ENCODE results near the gene NFKB1. TPM values are rescaled to one million over a fixed set of nuclear protein-coding genes. Genes with fewer than 3 reads are reported as not detected.

The NFKB1 gene
- total RNA-seq, 1 donor from 2014 or later, result 6.5 TPM

DNA sequence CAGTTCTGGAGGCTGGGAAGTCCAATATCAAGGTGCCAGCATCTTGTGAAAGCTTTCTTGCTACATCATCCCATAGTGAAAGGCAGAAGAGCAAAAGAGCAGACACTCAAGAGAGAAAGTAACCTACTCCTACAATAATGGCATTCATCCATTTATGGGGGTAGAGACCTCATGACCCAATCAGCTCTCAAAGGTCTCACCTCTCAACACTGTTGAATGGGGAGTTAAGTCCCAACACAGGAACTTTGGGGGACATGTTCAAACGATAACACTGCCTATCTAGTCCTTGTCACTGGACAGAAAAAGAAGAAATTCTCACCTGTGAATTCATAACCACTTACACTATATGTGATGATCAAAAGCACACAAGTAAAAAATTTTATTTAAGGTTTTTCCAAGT is 6.6 kb upstream of the NFKB1 start:
- FAIRE-seq, result no peak
- DNase-seq (ENCODE audit: low spot score in 2 of 2), result no peak

GRCh38 chr4:102497986-102498385 is 3.2 kb upstream of the NFKB1 start:
- DNase-seq (ENCODE audit: low spot score in 2 of 2), result no peak
- FAIRE-seq, result no peak

DNA sequence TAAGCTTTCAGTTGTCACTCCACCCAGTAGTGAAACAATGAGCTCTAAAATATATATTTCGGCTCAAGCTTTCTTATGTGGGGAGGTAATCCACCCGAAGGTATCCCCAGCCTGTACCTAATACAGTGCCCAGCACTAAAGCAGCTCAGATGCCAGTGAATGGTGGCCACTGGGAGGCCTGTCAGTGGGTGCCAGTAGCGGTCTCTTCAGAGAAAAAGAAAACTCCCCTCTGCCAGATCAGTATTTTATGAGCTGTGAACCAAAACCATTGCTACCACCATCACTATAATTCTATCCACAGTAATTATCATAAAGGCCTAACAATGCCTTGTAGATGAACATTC is 835 bp upstream of the NFKB1 start:
- DNase-seq (ENCODE audit: low spot score in 2 of 2) (no peak), FAIRE-seq (no peak)

DNA sequence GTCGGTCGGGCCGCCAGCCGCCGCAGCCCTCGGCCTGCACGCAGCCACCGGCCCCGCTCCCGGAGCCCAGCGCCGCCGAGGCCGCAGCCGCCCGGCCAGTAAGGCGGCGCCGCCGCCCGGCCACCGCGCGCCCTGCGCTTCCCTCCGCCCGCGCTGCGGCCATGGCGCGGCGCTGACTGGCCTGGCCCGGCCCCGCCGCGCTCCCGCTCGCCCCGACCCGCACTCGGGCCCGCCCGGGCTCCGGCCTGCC is 213 bp downstream of the NFKB1 start:
- peak; percentile 49 to 75 for DNase-seq (ENCODE audit: low spot score in 2 of 2)
- no peak for FAIRE-seq

DNA sequence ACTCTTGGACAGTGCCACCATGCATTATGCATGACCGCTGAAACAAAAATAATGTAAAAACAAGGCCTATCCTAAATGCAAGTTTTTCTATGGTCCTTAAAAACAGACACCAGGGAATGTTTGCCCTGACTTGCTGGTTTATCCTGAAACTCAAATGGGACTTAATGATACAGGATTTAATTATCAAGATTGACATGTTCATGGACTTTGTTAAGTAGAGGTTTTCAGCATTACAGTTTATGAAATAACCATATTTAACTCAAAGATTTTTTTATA is 1.3 kb downstream of the NFKB1 start:
- no peak for FAIRE-seq

DNA sequence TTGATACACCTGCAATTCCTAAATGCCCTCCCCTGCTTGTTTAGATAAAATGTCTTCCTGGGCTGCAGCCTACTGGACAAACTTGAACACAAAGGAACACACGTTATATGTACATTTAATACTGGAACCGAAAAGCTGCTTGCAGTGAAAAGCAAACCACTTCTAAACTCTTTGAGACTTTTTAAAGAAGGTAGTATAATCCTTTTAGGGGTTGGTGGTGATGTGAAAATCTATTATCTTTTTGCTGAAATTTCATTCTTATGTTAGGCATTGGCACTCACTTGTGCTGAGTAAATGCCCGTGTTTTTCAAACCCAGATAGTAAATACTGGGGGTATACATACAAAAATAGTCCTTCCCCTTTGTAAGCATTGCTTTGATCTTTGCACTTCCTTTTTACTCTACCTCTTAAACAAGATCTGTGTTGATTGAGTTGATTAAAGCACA is 2.2 kb downstream of the NFKB1 start:
- DNase-seq (ENCODE audit: low spot score in 2 of 2), result no peak
- FAIRE-seq, result no peak

More for the DNA sequence above, 1.3 kb downstream of the NFKB1 start:
- no peak for DNase-seq (ENCODE audit: low spot score in 2 of 2)

DNA sequence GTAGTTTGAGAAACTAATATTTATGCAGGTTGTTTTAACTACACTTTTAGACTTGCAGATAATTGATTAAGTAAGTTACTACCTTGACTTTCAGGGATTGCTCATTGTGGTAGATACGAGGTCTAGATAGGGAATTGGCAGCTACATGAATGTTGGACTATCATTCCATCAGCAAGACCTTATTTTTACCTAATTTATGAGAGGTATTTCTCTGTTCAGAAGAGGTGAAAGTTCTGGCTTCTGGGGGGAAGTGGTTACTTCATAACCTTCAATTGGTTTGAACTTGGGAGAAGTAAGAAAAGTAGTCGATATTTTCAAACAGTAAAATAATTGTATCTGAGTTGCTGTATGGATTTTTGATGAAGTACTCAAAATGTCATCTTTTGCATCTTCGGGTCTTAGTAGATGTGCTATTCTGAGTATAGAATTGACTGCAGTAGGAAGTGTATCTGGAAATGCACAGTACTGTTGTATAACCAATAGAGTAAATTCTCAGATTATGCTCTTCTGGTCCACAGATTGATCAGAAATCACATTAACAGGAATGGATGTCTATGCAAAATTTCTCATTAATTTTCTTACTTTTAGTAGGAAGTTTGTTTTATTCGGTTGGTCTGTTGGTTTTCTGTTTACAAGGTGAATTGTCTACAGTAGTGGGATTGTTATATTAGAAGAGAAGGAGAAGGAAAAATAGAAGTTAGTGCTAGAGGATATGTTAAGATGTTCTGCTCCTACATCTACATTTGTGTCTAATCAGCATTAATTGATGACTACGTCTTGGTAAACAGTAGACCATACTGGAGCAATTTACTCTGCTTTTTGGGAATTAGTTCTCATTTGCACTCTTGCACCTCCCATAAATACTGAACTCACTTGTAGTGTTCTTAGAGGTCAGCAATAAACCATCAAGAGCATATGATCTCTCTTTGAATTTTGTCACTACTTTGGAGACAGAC is 3.0 kb downstream of the NFKB1 start:
- DNase-seq (ENCODE audit: low spot score in 2 of 2) (no peak), FAIRE-seq (no peak)

DNA sequence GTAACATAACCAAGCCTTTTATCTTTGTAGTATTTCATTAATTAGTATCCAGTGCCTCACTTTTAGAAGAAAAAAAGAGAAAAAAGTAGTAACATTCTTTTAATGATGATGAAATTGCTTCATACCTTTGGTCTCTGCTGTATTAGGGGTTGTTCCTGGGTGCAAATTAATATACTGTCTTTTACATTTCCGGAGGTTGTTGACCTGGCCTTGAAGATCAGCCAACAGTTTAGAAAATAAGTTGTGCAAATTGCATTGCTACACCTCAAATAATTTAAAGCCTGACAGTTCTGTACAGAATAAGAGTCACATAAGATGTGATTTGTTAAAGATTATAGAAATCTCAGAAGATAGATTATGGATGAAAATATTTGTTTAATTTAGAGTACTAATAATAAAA is 3.8 kb downstream of the NFKB1 start:
- FAIRE-seq, result no peak
- no peak for DNase-seq (ENCODE audit: low spot score in 2 of 2)

DNA sequence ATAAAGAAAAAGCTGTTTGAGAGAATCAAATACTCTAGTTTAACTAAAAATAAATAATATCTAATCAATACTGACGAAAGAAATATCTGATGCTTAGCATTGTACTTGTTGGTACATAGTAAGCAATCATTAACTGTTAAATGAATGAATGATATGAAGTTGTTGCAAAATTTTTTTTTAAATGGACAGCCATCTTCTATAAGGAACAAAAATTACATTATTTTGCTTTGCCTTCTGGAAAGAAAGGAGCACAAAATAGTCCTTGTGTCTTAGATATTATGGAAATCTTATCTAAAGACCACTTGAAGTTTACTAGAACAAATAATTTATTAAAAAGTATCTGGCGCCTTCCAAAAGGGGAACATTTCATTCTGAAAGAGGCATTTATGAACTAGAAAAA is 4.5 kb downstream of the NFKB1 start:
- DNase-seq (ENCODE audit: low spot score in 2 of 2) (no peak), FAIRE-seq (no peak)

- FAIRE-seq, result no peak
- DNase-seq (ENCODE audit: low spot score in 2 of 2), result no peak
Measured at GRCh38 chr4:102506523-102506922, 5.4 kb downstream of the NFKB1 start.

- FAIRE-seq (peak; percentile 17), DNase-seq (ENCODE audit: low spot score in 2 of 2) (no peak)
Measured at GRCh38 chr4:102511830-102512605, 10.9 kb downstream of the NFKB1 start.

GRCh38 chr4:102514298-102514964 is 13.3 kb downstream of the NFKB1 start:
- FAIRE-seq (peak; percentile 55), DNase-seq (ENCODE audit: low spot score in 2 of 2) (no peak)

GRCh38 chr4:102517753-102518152 is 16.6 kb downstream of the NFKB1 start:
- FAIRE-seq, result no peak

DNA sequence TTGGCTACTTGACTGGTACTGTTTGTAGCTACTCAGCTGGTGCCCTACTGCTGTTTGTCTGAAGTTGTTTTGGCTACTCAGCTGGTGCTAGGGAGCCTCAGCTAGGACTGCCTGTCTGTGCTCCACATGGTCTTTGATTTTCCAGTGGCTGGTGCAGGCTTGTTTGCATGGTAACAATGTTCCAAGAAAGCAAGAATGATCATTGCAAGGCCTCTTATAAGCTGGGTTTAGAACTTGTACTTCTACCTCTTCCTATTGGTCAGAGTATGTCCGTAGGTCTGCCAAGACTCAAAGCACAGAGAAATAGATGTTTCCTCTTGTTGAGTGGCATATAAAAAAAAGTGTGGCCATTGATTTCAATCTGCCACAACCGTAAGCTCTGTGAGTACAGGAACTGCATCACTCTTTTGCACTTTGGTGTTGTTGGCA is 17.6 kb downstream of the NFKB1 start:
- no peak for DNase-seq (ENCODE audit: low spot score in 2 of 2)
- no peak for FAIRE-seq

More at GRCh38 chr4:102517753-102518152, 16.6 kb downstream of the NFKB1 start:
- DNase-seq (ENCODE audit: low spot score in 2 of 2), result no peak

GRCh38 chr4:102519925-102520324 is 18.8 kb downstream of the NFKB1 start:
- FAIRE-seq, result no peak

DNA sequence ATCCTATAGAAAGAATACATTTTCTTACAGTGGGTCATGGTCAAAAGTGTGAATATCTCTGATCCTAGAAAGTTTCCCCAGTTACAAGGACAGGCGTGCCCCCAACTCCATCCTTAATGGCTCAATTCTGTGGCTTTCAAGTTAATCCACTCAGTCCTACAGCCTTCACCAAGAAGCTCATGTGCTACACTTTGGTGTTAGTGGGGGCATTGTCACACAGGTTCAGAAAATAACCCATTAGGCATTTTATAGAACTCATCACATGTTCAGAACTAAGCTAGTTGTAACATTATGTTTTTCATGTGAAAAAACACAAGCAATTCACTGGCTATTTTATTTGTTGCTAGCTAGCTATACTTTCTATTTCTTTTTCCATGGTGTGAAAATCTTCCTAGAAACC is 20.4 kb downstream of the NFKB1 start:
- no peak for FAIRE-seq

More at GRCh38 chr4:102519925-102520324, 18.8 kb downstream of the NFKB1 start:
- no peak for DNase-seq (ENCODE audit: low spot score in 2 of 2)

DNA sequence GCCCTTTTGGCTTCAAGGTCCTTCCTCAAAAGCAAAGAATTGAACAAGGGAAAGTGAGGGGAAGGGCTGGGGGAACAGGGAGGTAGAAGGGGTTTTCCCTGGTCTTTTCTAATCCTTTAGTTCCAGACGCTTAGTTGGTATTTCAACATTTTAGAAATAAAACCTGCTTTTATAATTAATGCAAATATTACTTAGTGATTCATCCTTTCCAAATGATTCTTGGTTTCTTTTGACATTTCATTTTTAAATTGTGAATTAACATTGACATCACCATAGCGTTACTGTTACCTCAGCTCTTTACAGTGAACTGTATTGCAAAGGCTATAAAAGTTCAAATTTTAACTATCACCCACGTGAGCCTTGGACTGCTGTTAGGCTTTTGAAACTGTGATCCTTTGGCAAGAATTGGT is 20.9 kb downstream of the NFKB1 start:
- FAIRE-seq, result no peak

More for the DNA sequence above, 20.4 kb downstream of the NFKB1 start:
- no peak for DNase-seq (ENCODE audit: low spot score in 2 of 2)

DNA sequence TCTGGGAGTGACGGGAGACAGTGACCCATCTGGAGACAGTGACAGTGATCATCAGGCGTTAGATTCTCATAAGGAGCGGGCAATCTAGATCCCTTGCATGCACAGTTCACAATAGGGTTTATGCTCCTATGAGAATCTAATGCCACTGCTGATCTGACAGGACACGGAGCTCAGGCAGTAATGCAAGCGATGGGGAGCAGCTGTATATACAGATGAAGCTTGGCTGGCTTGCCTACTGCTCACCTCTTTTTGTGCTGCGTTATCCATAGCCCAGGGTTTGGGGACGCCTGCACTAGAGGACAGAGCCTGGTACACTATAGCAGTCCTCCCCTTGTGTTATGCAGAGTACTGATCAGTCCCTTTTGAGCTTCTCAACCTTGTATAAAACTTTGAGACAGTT is 23.5 kb downstream of the NFKB1 start:
- DNase-seq (ENCODE audit: low spot score in 2 of 2), result no peak
- no peak for FAIRE-seq

More for the DNA sequence above, 20.9 kb downstream of the NFKB1 start:
- DNase-seq (ENCODE audit: low spot score in 2 of 2), result no peak

DNA sequence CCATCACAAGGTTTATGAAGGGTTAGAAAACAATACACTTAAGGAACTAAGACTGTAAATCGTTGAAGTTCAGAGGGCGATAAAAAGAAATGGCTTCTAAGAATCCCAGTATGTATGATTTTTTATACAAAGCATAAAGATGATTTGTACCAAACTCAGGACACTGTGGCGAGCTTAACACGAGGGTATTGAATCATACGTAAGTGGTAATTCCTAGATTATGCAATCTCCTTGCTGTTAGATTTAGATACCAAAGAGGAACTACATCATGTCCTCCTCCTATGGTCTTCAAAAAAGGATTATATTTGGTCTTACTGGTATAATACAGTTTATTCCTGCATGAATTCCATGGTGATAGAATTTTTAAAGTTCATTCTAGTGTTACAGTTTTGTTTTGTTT is 23.9 kb downstream of the NFKB1 start:
- no peak for FAIRE-seq

GRCh38 chr4:102525504-102525903 is 24.3 kb downstream of the NFKB1 start:
- FAIRE-seq, result no peak
- DNase-seq (ENCODE audit: low spot score in 2 of 2), result no peak

More for the DNA sequence above, 23.9 kb downstream of the NFKB1 start:
- no peak for DNase-seq (ENCODE audit: low spot score in 2 of 2)

DNA sequence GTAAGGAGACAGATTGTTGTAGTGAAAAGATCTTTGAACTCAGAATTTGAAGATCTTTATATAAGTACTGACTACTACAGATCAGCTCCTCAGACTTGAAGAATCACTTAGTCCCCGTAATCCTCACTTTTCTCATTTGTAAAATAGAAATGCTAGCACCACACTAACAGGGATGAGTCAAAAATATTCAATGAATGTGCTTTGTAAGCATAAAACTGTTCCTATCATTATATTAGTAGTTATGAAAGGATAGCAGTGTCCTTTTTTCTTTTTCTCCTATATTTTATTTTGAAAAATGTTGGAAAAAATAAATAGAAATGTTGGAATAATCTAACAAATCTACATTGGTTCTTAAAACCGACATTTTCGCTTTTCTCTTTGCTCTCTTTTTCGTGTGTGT is 25.4 kb downstream of the NFKB1 start:
- DNase-seq (ENCODE audit: low spot score in 2 of 2) (no peak), FAIRE-seq (peak; percentile 6)

All from frontal cortex (tissue), 4 donors.